DOHH2 (cell line): ENCODE measurements around the gene ARHGAP24.

Experiments
- EZH2phosphoT487 ChIP-seq: fragments of 200-600 bp; sonication (generic); IDR thresholded peaks from 2 replicates; pipeline ENCODE4 v1.6.1; 2017; ENCODE audit warnings: borderline replicate concordance, mild to moderate bottlenecking, antibody characterized with exemption, low read length, moderate library complexity, mixed read lengths
- TF ChIP-seq, protein P1 (sequence below): fragments of 200-600 bp; sonication (generic); IDR thresholded peaks from one replicate; pipeline ENCODE4 v1.5.1; 2014; ENCODE audit warnings: antibody characterized with exemption, mild to moderate bottlenecking, low read depth, low read length; ENCODE audit not compliant: poor library complexity, severe bottlenecking

DNA sequence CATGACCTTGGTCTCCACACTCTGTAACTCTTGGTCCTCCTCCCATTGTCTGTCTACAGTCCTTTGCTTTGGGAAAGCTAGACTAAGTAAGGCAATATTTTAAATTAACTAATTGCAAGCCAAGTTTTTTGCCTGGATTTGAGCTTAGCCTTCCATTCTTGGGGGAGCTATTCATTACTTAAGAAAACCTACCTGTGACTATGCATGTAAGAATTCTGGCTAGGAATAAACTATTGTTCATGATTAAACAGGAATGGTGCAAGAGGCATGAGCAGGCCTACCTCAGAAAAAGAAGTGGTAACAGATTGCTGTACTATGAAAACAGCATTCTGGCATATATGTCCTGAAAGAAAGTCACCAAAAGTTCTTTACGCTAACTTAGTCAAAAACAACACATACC is 575.5 kb downstream of the ARHGAP24 start:
- TF ChIP-seq, protein P1, sequence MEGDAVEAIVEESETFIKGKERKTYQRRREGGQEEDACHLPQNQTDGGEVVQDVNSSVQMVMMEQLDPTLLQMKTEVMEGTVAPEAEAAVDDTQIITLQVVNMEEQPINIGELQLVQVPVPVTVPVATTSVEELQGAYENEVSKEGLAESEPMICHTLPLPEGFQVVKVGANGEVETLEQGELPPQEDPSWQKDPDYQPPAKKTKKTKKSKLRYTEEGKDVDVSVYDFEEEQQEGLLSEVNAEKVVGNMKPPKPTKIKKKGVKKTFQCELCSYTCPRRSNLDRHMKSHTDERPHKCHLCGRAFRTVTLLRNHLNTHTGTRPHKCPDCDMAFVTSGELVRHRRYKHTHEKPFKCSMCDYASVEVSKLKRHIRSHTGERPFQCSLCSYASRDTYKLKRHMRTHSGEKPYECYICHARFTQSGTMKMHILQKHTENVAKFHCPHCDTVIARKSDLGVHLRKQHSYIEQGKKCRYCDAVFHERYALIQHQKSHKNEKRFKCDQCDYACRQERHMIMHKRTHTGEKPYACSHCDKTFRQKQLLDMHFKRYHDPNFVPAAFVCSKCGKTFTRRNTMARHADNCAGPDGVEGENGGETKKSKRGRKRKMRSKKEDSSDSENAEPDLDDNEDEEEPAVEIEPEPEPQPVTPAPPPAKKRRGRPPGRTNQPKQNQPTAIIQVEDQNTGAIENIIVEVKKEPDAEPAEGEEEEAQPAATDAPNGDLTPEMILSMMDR, result no peak
- no peak for TF ChIP-seq EZH2phosphoT487
